BJ (cell line): Measurements from ENCODE around the gene FRMD4A. TPM values are rescaled to one million over a fixed set of nuclear protein-coding genes. Genes with fewer than 3 reads are reported as not detected.

Experiments
- CTCF ChIA-PET: fragments of 350-600 bp; formaldehyde crosslinking; extraction: SDS; loops from one replicate; lab custom pipeline; 2021; ENCODE audit warnings: antibody characterized with exemption, inconsistent platforms; lab: Yijun Ruan, JAX
- POLR2A ChIA-PET: fragments of 300-600 bp; sonication (Branson Sonifier 250); formaldehyde crosslinking; extraction: SDS; loops from one replicate; lab custom pipeline; 2021; ENCODE audit warnings: antibody characterized with exemption; lab: Charles Lee
- DNase-seq: peaks from one replicate; pipeline ENCODE4 v3.0.0-alpha.2; 2011; ENCODE audit warnings: low read depth
- H3K27me3 ChIP-seq: 2 replicates; pipeline ENCODE4 v1.6.0; 2011; ENCODE audit warnings: low read length; ENCODE audit not compliant: control insufficient read depth, insufficient read depth
- H3K36me3 ChIP-seq: 2 replicates; pipeline ENCODE4 v1.5.1; 2011; ENCODE audit warnings: low read length; ENCODE audit not compliant: control insufficient read depth, insufficient read depth
- H3K4me3 ChIP-seq: 2 replicates; pipeline ENCODE4 v1.5.1; 2011; ENCODE audit warnings: low read depth, mild to moderate bottlenecking, control low read depth, low read length
- CTCF ChIP-seq: IDR thresholded peaks from 2 replicates; pipeline ENCODE4 v1.5.1; 2011; ENCODE audit warnings: low read depth, mild to moderate bottlenecking, control low read depth, inconsistent platforms, low read length, moderate library complexity; ENCODE audit not compliant: insufficient read depth
- polyA minus RNA-seq: library from RNA; depleted of rRNA, polyadenylated mRNA; stranded (reverse); fragments of >200 nt; gene quantifications from 2 replicates; pipeline ENCODE4 v1.2.3, GENCODE V29; 2011; rRNA and poly(A)+ RNA removed
- polyA plus RNA-seq: library from polyadenylated mRNA; depleted of rRNA; stranded (reverse); fragments of >200 nt; gene quantifications from 2 replicates; pipeline ENCODE4 v1.2.3, GENCODE V29; 2011; rRNA removed

The FRMD4A gene
- polyA plus RNA-seq (21.1 and 31.6 TPM in 2 replicates), polyA minus RNA-seq (31.3 and 49.8 TPM in 2 replicates)

GRCh38 chr10:14330388-14331061, at the start of gene FRMD4A:
FRMD4A (minus strand) TSS chr10:14330924.
- POLR2A ChIA-PET, result no interaction called here
- no peaks in the 10 kb centered on the region for H3K36me3 ChIP-seq
- no peak for TF ChIP-seq CTCF
- H3K27me3 ChIP-seq, result peaks cover 20% of the 10 kb centered on the region
- H3K4me3 ChIP-seq, result no peak within 1 kb of the TSS
- CTCF ChIA-PET, result interaction anchor here (0.9 kb wide), 2 partner anchors 8 to 86 kb away, joined by 3 read pairs; no protein-coding TSS in a partner anchor
- DNase-seq, result no peak

DNA sequence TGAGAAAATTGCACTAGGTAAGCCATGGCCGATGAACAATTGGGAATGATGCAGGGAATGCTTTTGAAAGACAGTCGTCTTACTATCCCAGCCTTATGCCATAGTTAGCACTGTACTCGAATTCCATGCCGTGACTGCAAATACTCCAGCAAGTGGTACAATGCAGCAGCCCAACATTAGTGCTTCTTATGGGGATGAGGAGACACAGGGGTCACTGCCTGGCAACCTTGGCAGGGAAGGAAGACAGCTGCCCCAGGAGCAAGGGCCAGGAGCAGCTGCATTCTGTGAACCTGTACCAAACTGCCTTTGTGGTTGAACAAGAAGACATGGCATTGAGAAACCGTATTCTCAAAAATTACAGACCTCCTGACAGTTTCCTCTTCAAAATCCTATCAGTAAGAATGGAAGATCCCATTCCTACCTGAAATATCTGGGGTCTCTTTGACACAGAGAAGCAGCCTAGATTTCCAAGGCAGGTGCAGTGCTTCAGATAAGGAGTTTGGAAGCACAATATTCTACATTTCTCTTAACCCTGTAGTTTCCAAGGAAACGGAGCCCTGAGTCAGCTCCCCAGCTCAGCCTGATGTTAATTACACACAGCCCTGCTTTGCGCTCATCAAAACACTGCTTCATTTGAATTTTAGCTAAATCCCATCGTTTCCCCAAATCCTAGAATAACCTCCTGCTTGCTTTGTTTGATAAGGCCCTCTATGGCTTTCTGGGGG, 49.0 kb upstream of the FRMD4A start:
- POLR2A ChIA-PET, result no interaction called here
- peaks cover 8% of the 10 kb centered on the region for H3K27me3 ChIP-seq
- TF ChIP-seq CTCF, result no peak
- H3K4me3 ChIP-seq, result no peak overlapping the region
- CTCF ChIA-PET, result interaction anchor here (1.0 kb wide), 1 partner anchor 11 kb away, joined by 4 read pairs; no protein-coding TSS in a partner anchor
- DNase-seq, result no peak
- no peaks in the 10 kb centered on the region for H3K36me3 ChIP-seq

DNA sequence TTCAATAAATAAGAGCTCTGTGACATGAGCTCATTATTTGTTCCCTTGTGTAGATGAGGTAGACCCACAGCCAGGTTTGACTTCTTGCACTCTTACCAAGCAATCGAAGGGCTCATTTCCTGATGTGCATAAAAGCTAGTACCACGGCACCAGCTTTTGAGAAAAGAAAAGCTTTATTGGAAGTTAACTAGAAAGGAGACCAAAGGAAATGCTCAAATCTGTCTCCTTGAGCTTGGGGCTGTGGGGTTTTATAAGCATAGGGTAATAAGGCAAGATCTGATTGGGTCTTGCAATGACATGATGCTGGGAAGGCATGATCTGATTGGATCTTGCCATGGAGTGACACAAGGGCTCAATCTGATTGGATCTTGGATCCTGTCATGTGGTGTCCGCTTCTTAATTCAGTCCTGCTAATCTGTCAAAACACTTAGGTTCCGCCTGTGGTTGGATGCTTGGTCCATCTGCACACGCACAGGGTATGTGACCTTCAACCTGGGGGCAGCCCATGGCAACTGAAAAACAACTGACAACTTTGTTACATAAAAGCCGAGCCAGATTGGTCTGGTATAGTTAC, 47.8 kb upstream of the FRMD4A start:
- Histone ChIP-seq H3K27me3 (peaks cover 8% of the 10 kb centered on the region), H3K4me3 (no peak overlapping the region), H3K36me3 (no peaks in the 10 kb centered on the region)
- POLR2A ChIA-PET, result no interaction called here
- TF ChIP-seq CTCF, result no peak
- DNase-seq, result no peak
- CTCF ChIA-PET, result no interaction called here

- Histone ChIP-seq H3K27me3 (peaks cover 8% of the 10 kb centered on the region), H3K36me3 (no peaks in the 10 kb centered on the region), H3K4me3 (no peak overlapping the region)
- no peak for DNase-seq
- POLR2A ChIA-PET, result no interaction called here
- CTCF ChIA-PET, result no interaction called here
- TF ChIP-seq CTCF, result no peak
Measured at GRCh38 chr10:14377591-14378175, 47.0 kb upstream of the FRMD4A start.
